SK-N-SH treated with all-trans-retinoic acid at 6 μM for 48 hours (cell line): Measurements from ENCODE around the gene HSBP1L1.

Source experiments
- OSR1 ChIP-seq: fragments of 250-450 bp; sonication (Bioruptor Pico); IDR thresholded peaks from 2 replicates; pipeline ENCODE4 v1.8.0; 2022; ENCODE audit warnings: moderate library complexity, mild to moderate bottlenecking, inconsistent platforms
- RARB ChIP-seq: fragments of 250-450 bp; sonication (Bioruptor Pico); IDR thresholded peaks from 2 replicates; pipeline ENCODE4 v1.8.0; 2021; ENCODE audit warnings: mild to moderate bottlenecking, moderate library complexity
- ZC3H10 ChIP-seq: fragments of 250-450 bp; sonication (Bioruptor Pico); IDR thresholded peaks from 2 replicates; pipeline ENCODE4 v1.5.1; 2021; ENCODE audit warnings: mild to moderate bottlenecking, moderate library complexity
- ZFP3 ChIP-seq: fragments of 250-450 bp; sonication (Bioruptor Pico); IDR thresholded peaks from 2 replicates; pipeline ENCODE4 v1.5.0; 2020; ENCODE audit warnings: mild to moderate bottlenecking, moderate library complexity
- TF ChIP-seq, protein P1 (sequence below): fragments of 250-450 bp; sonication (Bioruptor Pico); IDR thresholded peaks from 2 replicates; pipeline ENCODE4 v1.8.0; 2020; ENCODE audit warnings: mild to moderate bottlenecking, moderate library complexity, borderline replicate concordance
- TF ChIP-seq, protein P2 (sequence below): fragments of 250-450 bp; sonication (Bioruptor Pico); IDR thresholded peaks from 2 replicates; pipeline ENCODE4 v1.5.1; 2020; ENCODE audit warnings: low read depth, mild to moderate bottlenecking, moderate library complexity

DNA sequence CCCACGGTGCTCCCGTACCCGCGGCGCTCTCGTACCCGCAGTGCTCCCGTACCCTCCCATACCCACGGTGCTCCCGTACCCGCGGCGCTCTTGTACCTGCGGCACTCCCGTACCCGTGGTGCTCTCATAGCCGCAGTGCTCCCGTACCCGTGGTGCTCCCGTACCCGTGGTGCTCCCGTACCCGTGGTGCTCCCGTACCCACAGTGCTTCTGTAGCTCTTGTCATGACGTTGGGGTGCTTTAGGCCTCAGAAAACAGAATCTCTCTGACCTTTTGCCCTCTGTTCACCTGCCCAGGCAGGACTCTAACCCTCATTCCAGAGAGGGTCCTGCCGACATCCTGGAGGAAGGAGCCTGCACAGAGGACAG, 48.3 kb upstream of the HSBP1L1 start:
- TF ChIP-seq, protein P1, sequence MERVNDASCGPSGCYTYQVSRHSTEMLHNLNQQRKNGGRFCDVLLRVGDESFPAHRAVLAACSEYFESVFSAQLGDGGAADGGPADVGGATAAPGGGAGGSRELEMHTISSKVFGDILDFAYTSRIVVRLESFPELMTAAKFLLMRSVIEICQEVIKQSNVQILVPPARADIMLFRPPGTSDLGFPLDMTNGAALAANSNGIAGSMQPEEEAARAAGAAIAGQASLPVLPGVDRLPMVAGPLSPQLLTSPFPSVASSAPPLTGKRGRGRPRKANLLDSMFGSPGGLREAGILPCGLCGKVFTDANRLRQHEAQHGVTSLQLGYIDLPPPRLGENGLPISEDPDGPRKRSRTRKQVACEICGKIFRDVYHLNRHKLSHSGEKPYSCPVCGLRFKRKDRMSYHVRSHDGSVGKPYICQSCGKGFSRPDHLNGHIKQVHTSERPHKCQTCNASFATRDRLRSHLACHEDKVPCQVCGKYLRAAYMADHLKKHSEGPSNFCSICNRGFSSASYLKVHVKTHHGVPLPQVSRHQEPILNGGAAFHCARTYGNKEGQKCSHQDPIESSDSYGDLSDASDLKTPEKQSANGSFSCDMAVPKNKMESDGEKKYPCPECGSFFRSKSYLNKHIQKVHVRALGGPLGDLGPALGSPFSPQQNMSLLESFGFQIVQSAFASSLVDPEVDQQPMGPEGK, result no peak
- TF ChIP-seq ZFP3 (CRISPR knock-in tag), result no peak
- TF ChIP-seq ZC3H10 (CRISPR knock-in tag), result no peak
- no peak for TF ChIP-seq RARB
- TF ChIP-seq, protein P2, sequence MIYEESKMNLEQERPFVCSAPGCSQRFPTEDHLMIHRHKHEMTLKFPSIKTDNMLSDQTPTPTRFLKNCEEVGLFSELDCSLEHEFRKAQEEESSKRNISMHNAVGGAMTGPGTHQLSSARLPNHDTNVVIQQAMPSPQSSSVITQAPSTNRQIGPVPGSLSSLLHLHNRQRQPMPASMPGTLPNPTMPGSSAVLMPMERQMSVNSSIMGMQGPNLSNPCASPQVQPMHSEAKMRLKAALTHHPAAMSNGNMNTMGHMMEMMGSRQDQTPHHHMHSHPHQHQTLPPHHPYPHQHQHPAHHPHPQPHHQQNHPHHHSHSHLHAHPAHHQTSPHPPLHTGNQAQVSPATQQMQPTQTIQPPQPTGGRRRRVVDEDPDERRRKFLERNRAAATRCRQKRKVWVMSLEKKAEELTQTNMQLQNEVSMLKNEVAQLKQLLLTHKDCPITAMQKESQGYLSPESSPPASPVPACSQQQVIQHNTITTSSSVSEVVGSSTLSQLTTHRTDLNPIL (CRISPR knock-in tag), result no peak
- no peak for TF ChIP-seq OSR1 (CRISPR knock-in tag)
